ENCODE results near the gene ACSM3.
"Not testable (repeated sequence)": the region's sequence is repeated elsewhere in the genome, so short reads cannot be mapped to it uniquely, and the experiment has no call there.

The ACSM3 gene

DNA sequence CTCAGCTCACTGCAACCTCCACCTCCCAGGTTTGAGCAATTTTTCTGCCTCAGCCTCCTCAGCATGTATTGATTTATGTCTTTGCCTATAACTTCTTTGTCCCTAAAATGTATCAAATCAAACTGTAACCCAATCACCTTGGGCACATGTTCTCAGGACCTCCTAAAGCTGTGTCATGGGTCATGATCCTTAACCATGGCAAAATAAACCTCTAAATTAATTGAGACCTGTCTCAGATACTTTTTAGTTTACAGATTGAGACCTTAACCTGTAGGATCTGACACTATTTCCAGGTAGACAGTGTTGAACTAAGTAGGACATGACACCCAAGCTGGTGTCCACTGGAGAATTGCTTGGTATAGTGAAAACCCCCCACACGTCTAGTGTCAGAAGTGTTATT, 2.6 kb upstream of the ACSM3 start:
- DNase-seq: no peak

DNA sequence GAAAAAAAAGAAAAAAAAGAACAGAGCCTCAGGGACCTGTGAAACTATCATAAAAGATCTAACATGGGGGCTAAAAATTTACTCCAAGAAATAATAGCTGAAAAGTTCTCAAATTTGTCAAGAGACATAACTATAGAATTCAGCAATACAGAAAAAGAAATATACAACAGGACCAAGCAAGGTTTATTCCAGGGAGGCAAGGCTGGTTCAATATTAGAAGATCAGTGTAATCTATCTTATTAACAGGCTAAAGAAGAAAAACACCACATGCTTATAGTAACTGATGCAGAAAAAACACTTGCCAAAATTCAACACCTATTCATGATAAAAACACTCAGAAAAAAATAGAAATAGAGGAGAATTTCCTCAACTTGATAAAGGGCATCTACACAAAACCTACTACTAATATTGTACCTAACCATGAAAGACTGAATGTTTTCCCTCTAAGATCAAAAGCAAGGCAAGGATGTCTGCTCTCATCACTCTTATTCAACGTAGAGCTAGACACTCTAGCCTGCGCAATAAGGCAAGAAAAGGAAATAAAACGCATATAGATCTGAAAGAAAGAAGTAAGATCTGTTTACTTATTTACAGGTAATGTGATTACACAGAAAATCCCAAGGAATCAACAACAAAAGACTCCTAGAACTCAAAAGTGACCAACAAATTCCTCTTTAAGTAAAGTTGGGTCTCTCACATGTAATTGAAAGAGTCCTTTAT, 1.2 kb upstream of the ACSM3 start:
- DNase-seq: no peak

GRCh38 chr16:20764448-20764847, 634 bp downstream of the ACSM3 start:
- not testable (repeated sequence) for DNase-seq

DNA sequence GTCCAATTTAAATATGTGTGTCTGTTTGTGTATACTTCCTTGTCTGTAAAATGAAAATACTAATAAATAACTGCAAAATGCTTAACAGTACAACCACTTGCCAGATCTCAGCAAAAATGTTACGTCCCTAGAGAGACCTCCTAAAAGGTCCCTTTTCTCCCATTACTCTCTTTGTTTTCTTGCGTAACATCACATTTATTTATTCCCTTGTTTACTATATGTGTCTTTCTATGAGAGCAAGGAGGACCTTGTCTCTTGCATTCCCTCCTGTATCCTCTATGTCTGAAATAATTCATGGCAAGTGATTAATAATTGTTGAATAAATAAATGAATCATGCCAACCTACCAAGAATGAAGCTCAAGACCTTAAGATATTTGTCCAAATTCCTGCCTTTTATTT, 1.9 kb downstream of the ACSM3 start:
- DNase-seq: no peak

DNA sequence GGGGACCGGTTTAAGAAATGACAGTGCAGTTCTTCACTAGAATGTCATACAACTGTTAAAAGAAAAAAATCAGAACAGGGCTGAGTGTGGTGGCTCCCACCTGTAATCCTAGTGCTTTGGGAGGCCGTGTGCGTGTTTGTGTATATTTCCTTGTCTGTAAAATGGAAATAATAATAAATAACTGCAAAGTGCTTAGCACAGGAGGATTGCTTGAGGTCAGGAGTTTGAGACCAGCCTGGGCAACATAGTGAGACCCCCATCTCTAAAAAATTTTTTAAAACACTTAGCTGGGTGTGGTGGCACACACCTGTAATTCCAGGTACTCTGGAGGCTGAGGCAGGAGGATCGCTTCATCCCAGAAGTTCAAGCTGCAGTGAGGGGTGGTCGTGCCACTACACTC, 2.5 kb downstream of the ACSM3 start:
- no peak for DNase-seq

GRCh38 chr16:20767577-20767976, 3.8 kb downstream of the ACSM3 start:
- no peak for DNase-seq

- no peak for DNase-seq
Measured at GRCh38 chr16:20768121-20768520, 4.3 kb downstream of the ACSM3 start.

DNA sequence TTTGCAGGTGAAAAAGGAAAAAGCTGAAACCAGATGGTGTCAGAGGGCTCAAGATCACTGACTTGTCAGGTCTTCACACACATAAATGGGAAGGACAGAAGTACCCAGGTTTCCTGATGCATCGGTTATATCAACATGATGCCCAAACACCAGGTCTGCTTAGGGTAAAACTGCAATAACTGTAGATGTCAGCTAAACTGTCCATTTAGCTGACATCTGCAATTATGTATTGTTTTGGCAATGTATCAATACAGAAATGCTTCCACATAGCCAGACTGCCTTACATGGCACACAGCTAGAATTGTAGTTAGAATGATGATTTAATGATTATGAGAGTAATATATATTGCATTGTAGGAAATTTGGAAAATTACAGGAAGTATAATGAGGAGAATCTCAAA, 5.0 kb downstream of the ACSM3 start:
- no peak for DNase-seq

GRCh38 chr16:20773679-20774078, 9.9 kb downstream of the ACSM3 start:
- DNase-seq: no peak

GRCh38 chr16:20774703-20775362, 11.0 kb downstream of the ACSM3 start:
- peak in 1 of 2 experiments; percentile 35 for DNase-seq

GRCh38 chr16:20781697-20782096, 17.9 kb downstream of the ACSM3 start:
- DNase-seq: no peak

- DNase-seq: no peak
Measured at GRCh38 chr16:20782470-20782869, 18.7 kb downstream of the ACSM3 start.

DNA sequence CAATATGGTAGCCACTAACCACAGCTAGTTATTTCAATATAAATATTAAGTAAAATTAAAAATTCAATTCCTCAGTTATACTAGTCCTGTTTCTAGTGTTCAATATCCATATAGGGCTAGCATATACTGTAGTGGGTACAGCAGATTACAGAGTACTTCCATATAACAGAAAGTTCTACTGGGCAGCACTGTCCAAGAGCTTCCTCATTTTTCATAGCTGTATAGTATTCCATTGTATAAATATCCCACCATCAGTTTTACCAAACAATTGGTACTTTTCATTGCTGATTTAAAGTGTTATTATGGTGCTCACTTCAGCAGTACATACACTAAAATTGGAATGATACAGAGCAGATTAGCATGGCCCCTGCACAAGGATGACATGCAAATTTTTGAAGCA, 20.4 kb downstream of the ACSM3 start:
- DNase-seq: no peak

DNA sequence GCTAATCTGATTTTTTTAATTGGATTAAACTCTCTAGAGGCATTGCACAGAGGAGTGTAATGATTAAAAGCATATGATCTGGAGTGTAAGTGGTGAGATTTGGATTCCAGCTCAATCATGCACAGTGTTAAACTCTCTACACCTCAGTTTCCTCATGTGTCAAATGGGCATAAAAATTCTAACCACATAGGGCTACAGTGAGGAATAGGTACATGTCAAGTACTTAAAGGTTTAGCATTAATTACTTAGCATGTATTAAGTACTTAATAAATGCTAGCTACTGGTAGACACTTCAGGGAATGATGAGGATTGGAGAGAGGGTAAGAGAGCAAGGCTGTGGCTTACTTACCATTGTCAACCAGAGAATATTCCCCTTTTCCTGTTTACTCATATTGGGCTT, 25.3 kb downstream of the ACSM3 start:
- DNase-seq: no peak

DNA sequence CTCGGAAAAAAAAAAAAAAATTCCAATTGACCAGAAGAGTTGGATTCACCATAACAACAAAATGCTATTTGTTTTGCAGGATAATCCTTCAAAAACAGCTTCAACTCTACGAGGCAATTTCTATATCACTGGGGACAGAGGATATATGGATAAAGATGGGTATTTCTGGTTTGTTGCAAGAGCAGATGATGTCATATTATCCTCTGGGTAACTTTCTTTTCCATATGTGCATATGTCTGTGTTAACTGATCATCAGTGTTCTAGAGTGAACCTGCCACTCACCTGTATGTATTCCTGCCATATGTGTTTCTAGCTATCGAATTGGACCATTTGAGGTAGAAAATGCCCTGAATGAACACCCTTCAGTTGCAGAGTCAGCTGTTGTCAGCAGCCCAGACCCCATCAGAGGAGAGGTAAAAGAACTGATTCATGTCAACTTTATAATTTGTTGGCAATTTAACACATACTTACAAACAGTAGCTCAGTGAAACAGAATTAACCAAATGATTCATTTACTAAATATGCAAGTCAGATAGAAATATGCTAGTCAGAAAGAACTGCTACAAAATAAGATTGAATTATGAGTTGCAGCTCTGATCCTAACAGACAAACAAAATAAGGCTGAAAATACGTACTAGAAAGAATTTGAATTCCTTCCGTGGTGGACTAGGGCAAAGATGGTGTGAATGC, 28.3 kb downstream of the ACSM3 start:
- DNase-seq: no peak

DNA sequence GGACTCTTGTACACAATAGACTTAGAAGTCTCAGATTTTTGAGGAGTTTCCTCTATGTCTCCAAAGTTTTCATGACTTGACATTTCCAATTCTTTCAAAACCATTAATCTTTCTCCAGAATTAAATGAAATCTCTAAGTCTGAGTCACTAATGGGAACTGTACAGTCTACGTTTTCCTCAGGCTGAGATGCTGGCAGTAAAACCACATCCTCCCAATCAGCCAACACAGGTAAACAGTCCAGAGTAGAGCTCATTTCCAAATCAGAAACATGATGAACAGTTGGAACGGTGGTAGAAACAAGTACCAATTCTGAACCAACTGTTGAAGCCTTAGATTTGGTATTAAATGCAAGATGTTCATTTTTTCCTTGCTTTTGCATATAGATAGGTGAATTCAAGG, 34.5 kb downstream of the ACSM3 start:
- DNase-seq: no peak

DNA sequence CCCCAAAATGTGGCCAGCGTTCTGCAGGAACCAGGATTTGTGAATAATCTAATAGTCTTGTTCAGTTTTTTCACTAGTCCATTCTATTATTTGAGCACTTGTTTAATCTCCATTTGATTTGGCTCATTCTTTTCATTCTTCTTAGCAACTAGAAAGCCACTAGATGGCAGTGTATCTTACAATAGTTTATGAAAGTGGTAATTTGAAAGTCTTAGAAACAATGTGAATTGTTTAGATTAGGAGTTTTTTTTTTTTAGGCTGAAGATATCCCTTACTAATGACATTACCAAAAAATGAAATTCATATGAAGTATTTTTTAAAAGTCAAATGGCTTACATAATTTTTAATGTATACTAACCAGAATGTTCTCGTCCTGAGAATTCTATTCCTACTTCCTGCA, 35.8 kb downstream of the ACSM3 start:
- DNase-seq: peak in 1 of 2 experiments; percentile 5

- DNase-seq: no peak
Measured at GRCh38 chr16:20801278-20801677, 37.5 kb downstream of the ACSM3 start.

- DNase-seq: no peak
Measured at GRCh38 chr16:20803192-20803560, 39.4 kb downstream of the ACSM3 start.

GRCh38 chr16:20803561-20804214, 39.9 kb downstream of the ACSM3 start:
- DNase-seq: no peak

GRCh38 chr16:20805684-20806167, 41.9 kb downstream of the ACSM3 start:
- DNase-seq: not testable (repeated sequence)

GRCh38 chr16:20806168-20807050, 42.6 kb downstream of the ACSM3 start, which contains the start of the genes ERI2 and REXO5:
Gene ERI2 (minus strand): TSS chr16:20806472. CDS start chr16:20806430, 42 bp downstream.
Gene REXO5 (plus strand): TSS chr16:20806527. CDS start chr16:20806954, 427 bp downstream.
- DNase-seq: peak; percentile 87 to 93
